MM.1S (cell line): ENCODE data around the gene SMCHD1.

Experiments
- EZH2 ChIP-seq: fragments of 300-600 bp; sonication (generic); optimal IDR thresholded peaks from 2 replicates; pipeline ENCODE3; 2017; ENCODE audit warnings: low read depth, mild to moderate bottlenecking, antibody characterized with exemption, low read length, mixed read lengths
- TF ChIP-seq, protein P1 (sequence below): fragments of 300-600 bp; sonication (generic); IDR thresholded peaks from 2 replicates; pipeline ENCODE4 v1.5.1; 2016; ENCODE audit warnings: antibody characterized with exemption, low read length, mixed read lengths

DNA sequence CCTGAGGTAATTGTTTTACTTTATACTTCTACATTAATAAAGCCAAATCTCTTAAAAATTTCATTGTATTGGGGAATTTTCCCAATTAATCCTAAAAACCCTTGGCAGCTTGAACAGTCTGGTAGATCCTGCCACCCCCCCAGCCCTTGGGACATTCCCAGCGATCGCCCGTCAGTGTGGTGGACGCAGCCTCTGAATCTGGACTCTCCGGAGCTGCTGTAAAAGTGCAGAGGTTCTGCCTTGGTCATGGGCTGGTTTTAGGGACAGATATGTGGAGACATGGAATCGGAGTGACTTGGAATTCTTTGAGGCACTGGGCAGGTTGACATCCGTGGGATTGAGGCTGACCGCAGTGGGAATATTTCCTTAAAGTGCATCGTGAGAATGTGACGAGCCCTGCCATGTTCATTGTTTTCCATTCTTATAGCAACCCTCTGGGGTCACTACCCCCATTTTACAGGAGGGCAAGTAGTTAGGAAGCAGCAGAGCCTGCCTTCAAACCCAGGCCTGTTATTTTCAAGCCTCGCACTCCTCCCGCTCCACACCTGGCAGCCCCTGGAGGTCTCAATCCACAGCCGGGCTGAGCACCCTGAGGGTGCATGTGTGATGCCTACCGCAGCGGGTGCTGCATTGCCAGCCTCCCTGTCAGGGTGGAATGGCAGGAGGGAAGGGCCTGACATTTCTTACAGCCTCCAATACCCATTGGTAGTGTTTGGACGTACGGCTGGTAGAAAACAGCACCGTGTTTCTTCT, 197.8 kb downstream of the SMCHD1 start:
- TF ChIP-seq, protein P1, sequence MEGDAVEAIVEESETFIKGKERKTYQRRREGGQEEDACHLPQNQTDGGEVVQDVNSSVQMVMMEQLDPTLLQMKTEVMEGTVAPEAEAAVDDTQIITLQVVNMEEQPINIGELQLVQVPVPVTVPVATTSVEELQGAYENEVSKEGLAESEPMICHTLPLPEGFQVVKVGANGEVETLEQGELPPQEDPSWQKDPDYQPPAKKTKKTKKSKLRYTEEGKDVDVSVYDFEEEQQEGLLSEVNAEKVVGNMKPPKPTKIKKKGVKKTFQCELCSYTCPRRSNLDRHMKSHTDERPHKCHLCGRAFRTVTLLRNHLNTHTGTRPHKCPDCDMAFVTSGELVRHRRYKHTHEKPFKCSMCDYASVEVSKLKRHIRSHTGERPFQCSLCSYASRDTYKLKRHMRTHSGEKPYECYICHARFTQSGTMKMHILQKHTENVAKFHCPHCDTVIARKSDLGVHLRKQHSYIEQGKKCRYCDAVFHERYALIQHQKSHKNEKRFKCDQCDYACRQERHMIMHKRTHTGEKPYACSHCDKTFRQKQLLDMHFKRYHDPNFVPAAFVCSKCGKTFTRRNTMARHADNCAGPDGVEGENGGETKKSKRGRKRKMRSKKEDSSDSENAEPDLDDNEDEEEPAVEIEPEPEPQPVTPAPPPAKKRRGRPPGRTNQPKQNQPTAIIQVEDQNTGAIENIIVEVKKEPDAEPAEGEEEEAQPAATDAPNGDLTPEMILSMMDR: no peak
- no peak for TF ChIP-seq EZH2
